Inferior parietal cortex (tissue), 1 donor: ENCODE data around the gene BRPF1.

Experiments
- DNase-seq: peaks from one replicate; pipeline ENCODE4 v3.0.0-alpha.2; 2016; ENCODE audit errors: extremely low spot score

Gene BRPF1

DNA sequence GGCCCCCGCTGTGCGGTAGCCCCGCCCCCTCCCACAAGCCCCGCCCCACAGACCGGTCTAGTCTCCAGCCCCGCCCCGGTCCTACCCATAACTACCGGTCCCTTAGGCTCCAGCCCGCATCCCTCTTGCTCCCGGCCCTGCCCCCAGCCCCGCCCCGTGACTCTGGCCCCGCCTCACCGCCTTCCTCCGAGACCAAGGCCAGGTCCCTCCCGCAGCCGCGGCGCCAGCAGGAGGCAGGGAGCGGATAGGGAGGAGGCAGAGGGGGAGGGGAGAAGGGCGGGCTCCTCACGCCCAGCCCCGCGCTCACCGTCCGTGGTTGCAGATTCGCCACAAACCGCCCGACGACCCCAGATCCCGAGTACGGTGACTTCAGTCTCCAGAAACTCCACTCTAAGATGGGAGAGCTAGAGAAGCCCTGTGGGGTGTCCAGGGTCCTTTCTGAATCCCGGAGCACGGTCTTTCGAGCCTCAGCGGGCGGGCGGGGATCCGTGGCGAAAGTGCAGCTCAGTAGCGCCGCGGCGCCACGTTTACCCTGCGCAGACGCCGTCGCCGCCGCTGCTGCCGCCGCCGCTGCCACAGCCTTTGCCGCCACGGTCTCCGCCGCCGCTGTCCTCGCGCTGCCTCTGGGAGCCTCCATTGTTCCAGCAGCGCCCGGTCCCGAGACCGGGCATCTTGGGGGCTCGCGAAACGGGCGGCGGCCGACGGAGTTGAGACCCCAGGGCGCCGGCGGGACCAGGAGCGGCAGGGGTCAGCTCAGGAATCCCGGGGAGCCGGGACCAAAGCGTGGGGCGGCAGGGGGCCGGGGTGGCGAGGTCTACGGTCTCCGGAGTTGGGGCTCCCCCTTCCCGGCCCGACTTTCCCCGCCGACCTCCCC is at the start of gene BRPF1:
Gene BRPF1 (plus strand): TSS at position 530 of the 874 bp plus-strand sequence. CDS start 2,406 bp downstream, outside the sequence.
- DNase-seq: peak; percentile 91

- no peak for DNase-seq
Measured at GRCh38 chr3:9682096-9682495, 49.4 kb upstream of the BRPF1 start.

DNA sequence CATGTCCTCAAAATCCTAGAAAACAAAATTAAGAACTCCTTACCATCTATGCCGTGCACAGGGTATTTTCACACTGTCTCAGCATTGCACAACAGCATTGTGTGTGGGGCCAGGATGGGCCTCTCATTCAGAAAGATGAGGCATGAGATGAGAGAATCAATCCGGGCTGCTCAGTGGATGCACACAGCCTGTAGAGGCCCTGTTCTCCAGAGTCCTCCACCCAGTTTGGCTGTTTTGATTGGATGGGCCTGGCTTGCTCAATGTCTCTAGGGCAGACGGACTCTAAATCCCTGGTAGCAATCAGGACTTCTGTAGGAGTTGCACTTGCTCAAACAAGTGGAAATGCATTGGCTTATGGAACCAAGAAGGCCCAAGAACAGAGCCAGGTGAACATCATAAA is 48.1 kb upstream of the BRPF1 start:
- DNase-seq: no peak

DNA sequence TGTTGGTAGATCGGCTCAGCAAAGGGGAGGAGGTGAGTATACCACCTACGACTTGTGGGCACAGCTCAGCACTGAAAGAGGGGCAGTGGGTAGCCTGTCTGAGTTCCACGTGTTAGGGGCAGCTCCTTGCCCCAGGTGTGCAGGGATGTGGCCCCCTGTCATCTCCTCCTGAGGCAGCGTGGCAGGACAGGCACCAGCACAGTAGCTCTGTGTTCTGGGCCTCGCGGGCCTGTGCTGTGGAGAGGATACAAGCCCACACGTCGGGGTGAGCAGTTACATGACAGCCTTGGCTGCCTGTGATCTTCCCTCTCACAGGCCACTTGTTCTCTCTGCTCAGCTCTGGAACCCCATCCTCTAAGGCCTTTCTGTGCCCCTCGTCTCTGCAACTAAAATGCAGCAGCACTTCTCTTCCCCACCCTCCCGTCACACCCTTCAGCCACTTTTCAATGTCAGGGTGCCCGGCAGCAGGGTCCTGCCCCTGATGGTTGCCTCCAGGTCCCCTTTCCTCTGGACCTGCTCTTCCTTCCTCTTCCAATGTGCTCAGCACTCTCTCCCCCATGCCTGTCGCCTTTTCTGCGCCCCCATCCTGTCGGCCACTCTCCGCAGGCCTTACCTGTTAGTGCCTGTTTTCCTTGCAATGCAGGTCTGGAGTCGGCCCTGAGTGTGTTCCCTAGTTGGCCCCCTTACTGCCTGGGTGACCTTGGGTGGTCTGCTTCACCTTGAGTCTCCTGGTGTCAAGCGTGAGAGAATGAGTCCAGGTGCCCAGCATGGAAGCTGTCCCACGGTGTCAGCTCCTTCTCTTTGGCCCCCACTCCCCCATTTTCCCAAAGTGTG is 46.1 kb upstream of the BRPF1 start:
- DNase-seq: no peak

DNA sequence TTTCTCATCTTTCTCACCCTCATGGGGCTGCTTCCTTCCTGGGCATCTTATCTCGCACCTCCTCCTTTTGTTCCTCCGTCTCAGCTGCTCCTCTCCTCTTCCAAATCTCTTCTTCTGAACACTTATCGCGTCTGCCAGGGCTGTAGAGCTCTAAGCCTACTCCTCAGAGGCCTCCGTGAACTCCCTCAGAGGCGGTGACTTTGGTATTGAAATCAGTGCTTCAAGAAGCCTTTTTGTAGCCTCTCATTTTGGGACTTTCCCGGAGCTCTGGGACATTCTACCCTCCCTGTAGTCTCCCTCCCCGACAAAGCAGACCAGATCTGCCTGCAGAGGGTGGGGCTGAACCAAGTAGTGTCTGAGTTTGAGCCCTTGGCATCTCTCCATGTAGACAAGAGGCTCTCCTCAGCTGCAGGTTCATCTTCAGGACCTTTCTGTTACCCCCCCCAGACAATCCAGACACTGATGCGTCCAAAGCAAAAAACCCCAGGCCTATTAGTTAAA is 45.4 kb upstream of the BRPF1 start:
- no peak for DNase-seq

DNA sequence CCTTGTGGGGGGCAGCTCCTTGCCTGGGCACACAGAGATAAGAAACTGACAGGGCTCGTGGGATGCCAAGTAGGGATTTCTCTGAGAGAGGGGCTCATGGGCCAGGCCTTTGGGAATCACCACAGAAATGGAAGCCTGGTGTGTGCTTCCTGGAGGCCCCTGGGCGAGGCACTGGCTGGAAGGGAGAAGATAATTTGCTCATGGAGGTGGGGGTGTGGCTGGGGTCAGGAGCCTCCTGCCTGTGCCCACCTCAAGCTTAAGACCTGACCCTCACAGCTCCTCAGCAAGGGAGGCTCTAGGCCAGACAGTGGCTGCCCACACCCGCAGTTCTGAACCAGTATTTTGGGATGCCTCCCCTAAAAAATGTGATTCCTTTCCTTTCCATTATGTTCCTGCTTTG is 44.8 kb upstream of the BRPF1 start:
- DNase-seq: no peak

GRCh38 chr3:9687514-9687913 is 44.0 kb upstream of the BRPF1 start:
- no peak for DNase-seq

DNA sequence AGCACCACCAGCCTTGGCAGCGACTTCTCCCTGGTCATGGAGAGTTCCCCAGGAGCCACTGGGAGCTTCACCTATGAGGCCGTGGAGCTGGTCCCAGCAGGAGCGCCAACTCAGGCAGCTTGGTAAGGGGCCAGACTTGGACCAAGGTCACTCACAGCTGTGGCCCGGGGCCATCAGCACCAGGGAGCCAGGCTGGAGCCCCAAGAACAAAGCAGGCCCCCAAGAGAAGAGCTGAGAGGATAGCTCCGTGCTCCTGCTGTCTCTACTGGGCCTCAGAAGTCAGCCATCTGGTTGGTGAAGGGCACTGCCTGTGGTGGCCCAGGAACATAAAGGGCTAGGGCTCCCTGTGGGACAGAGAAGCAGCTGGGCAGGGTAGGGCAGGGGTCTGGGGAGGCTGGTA is 42.6 kb upstream of the BRPF1 start:
- no peak for DNase-seq

DNA sequence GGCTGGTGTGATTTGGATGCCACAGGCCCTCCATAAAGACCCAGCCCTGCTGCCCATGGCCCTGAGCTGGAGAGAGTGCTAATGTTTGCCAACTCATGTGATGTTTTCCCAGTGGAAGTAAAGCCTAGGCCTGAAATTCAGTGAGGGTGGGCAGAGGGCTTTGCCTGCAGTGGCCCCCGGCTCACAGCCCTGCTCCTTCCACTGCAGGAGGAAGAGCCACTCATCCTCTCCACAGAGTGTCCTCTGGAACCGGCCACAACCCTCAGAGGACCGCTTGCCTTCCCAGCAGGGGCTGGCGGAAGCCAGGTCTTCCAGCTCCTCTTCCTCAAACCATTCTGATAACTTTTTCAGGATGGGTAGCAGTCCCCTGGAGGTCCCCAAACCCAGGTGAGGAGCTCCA is 41.8 kb upstream of the BRPF1 start:
- DNase-seq: no peak

DNA sequence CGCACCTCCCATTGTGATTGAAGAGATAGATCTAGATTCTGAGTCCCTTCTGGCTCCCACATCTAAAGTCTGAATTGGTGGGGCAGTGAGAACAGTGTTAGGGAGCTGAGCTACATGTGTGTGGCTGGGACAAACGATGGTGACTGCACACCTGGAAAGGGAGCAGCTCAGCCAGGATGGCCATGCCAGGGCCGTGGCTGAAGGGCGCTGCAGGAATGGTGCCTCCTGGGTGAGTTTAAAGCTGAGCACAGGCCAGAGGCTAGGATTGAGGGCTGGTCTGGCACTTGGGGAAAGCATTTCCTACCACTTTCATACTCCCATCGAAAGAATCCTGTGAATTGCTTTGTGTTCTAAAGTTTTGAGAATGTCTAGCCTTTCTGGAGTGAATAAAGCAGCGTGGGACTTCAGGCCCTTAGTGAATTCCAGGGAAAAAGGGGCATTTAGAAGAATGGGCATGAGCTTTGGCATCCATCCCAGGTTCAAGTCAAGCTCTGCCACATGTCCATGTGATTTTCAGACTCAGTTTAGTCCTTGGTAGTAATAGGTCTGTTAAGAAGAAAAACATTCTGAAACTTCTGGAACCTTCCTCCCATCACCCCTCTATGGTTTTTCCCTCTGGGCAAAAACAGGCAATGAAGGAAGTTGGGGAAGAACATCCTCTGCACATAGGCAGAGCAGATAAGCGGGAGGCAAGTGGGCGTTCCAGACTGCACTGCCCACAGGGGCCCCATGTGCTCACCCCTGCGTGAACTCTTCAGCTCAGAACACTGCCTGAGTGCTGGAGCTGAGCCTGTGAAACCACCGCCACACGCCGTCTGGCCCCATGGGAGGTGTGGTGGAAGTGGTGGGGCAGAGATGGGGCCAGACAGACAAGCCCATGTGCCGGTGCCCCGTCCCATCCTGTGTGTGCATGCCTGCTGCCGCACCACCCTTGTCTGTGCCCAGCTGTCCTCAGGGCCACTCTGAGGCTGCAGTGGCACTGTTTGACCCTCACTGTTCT is 40.8 kb upstream of the BRPF1 start:
- DNase-seq: no peak

- DNase-seq: no peak
Measured at GRCh38 chr3:9691636-9692035, 39.9 kb upstream of the BRPF1 start.

DNA sequence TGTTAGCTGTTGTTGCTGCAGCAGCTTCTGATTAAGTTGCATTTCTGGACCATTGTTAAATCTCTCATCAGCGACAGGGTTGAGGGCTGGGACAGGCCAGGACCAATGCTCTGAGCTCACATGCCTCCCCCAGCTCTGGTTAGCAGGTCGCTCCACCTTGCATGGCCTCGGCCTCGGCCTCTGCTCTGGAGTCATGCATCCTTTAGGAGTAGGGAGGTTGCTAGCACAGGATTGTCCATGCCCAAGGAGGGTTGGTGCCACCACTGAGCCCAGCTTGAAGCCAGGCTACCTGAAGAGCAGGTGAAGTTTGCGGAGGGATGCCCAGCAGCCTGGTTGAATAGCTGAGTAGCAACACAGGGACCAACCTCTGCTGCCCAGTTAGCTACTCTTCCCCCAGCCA is 39.1 kb upstream of the BRPF1 start:
- DNase-seq: no peak

DNA sequence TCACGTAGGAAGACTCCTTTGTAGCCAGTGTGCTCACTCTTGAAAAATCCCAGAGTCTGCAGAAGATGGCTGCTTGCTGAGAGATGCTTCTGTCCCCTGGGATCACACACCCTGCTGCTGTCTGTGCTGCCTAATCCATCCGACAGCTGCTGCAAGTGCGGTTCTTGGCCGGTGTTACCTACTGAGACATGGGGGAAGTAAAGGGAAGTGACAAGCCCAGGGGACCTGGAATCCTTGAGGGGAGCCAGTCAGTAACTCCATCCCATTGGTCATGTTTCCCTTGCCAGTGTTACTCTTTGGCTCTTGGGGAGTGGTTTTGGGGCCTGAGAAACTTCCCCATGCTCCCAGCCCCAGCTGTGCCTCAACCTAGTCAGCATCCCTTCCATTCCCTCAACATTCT is 36.2 kb upstream of the BRPF1 start:
- DNase-seq: no peak

- no peak for DNase-seq
Measured at GRCh38 chr3:9695746-9696145, 35.8 kb upstream of the BRPF1 start.

DNA sequence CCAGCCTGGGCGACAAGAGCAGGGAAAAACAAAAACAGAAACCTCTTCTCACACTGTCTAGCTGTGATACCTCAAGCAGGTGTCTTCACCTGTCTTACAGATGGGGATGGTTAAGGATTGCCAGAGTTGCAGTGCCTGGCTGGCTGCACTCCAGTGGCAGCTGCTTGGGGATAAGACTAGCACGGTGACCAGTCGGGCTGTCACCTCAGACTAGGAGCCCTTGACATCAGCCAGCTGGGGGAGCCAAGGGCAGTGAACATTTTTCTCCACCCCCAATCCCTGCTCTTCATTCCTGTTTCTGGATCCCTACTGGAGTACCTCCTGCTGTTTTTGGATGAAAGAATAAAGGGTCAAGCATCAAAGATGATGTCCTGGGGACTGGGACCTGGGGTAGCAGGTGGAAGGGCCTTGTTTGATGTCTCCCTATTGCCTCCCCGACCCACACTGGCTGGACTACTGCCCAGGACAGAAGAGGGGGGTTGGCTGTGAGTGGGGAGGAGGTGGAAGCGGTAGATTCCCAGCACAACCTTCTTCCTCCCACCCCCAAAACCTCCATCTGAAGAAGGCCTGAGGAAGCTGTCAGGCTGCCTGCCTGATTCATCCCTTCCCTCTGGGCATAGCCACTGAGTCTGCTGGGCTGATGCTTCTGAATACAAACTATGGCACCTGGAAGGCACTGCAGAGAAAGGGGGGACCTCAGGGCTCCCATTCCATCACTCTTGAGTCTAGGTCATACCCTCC is 34.9 kb upstream of the BRPF1 start:
- DNase-seq: no peak

DNA sequence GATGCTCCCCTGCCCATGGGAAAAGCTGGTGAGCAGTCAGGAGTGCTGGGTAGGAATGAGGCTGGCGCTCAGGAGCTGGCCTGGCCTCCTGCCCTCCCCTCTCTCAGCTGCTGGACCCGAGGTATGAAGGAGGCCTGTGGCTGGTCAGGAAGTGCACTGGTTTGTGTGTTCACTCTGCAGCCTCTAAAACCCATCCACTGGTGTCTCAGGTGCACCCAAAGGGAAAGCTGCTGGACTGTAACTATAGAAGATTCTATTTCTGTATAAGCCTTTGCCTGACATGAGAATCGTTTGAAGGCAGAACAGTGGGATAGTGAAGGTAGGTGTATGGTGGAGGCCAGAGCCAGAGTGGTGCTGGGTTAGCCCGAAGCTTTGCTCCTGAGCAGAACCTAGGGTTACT is 33.6 kb upstream of the BRPF1 start:
- no peak for DNase-seq

DNA sequence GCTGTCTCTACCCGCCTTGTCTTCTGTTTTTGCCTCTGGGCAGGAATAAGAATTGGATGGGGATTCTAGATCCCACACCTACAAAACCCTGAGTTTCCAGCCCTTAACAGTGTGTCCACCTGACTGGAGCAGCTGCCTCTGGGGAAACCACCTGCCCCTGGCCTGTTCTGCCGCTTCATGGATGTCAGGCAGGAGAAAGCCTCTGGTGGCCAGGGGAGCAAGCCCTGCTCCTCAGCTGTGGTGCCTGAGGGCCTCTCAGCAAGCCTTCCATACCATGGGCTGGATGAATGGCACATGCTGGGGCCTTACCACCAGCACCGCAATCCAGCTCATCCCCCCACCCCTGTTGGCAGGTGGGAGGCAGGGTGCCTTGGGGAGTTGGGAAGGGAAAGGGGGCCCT is 33.2 kb upstream of the BRPF1 start:
- DNase-seq: no peak

DNA sequence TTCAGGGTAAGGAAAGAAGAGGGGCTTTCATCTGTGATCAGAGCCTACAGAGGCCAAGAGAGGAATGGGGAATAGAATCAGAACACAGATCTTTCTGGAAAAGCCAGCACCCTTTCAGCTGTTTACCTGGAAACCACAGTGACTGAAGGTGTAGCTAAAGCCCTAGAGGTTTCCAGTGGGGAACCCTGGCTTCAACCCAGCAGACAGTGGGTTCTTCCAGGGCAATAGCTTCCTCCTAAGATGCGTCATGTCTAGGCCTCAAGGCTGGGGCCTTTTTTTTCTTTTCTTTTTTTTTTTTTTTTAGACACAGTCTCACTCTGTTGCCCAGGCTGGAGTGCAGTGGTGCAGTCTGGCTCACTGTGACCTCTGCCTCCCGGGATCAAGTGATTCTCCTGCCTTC is 31.0 kb upstream of the BRPF1 start:
- no peak for DNase-seq

GRCh38 chr3:9701006-9701405 is 30.5 kb upstream of the BRPF1 start:
- no peak for DNase-seq

- no peak for DNase-seq
Measured at GRCh38 chr3:9701711-9702110, 29.8 kb upstream of the BRPF1 start.

- no peak for DNase-seq
Measured at GRCh38 chr3:9703240-9703639, 28.3 kb upstream of the BRPF1 start.
